ENCODE results near the gene TNS2. TPM values are rescaled to one million over a fixed set of nuclear protein-coding genes. Genes with fewer than 3 reads are reported as not detected.
"Not testable (repeated sequence)": the region's sequence is repeated elsewhere in the genome, so short reads cannot be mapped to it uniquely, and the experiment has no call there.

TNS2 gene
- total RNA-seq, 1 experiment from 2014 or later, result 0.48 TPM

- H3K79me2 ChIP-seq (ENCODE audit: low read length), result no peaks in the 10 kb centered on the region
- H4K20me1 ChIP-seq (ENCODE audit: insufficient read depth, low read depth, low read length), result no peaks in the 10 kb centered on the region
- no peaks in the 10 kb centered on the region for H3K9me2 ChIP-seq (replicated peaks; ENCODE audit: insufficient read depth, low read length)
- no peaks in the 10 kb centered on the region for H3K9me3 ChIP-seq (ENCODE audit: low read length)
- no peak within 1 kb of the TSS for H3K9ac ChIP-seq (ENCODE audit: low read length)
- no peak within 1 kb of the TSS for H3K27ac ChIP-seq (ENCODE audit: low read length)
- no peak within 1 kb of the TSS for H3K4me3 ChIP-seq (ENCODE audit: low read length)
- no peak within 1 kb of the TSS for H2AFZ ChIP-seq (ENCODE audit: low read length)
- H3K27me3 ChIP-seq (ENCODE audit: low read length), result 0 out of 2 replicates have a peak, but pooled peaks cover 2% of the 10 kb centered on the region
- no peaks in the 10 kb centered on the region for H3K36me3 ChIP-seq (ENCODE audit: insufficient read depth, low read length)
- H3K4me2 ChIP-seq (ENCODE audit: low read depth, low read length, poor library complexity, severe bottlenecking), result no peak within 1 kb of the TSS
- DNase-seq, result no peak
- H3K4me1 ChIP-seq (ENCODE audit: low read length), result peaks cover 15% of the 10 kb centered on the region
These were observed 53.3 kb downstream of the TNS2 start, which contains the start of gene SOAT2 for GRCh38 chr12:53102883-53103807. TSS of gene SOAT2 (plus strand) at chr12:53103486. CDS start at chr12:53103578, 92 bp downstream.

- Histone ChIP-seq H3K9me2 (replicated peaks; ENCODE audit: insufficient read depth, low read length) (no peaks in the 10 kb centered on the region), H2AFZ (ENCODE audit: low read length) (no peak overlapping the region), H3K36me3 (ENCODE audit: insufficient read depth, low read length) (no peaks in the 10 kb centered on the region), H3K27me3 (ENCODE audit: low read length) (no peaks in the 10 kb centered on the region), H4K20me1 (ENCODE audit: insufficient read depth, low read depth, low read length) (no peaks in the 10 kb centered on the region), H3K4me1 (ENCODE audit: low read length) (peaks cover 7% of the 10 kb centered on the region; the same call in 1 of the 2 replicates), H3K79me2 (ENCODE audit: low read length) (no peaks in the 10 kb centered on the region), H3K9me3 (ENCODE audit: low read length) (no peaks in the 10 kb centered on the region), H3K9ac (ENCODE audit: low read length) (no peak overlapping the region), H3K4me3 (ENCODE audit: low read length) (no peak overlapping the region), H3K27ac (ENCODE audit: low read length) (no peak overlapping the region), H3K4me2 (ENCODE audit: low read depth, low read length, poor library complexity, severe bottlenecking) (no peak overlapping the region)
- no peak for DNase-seq
These were observed 54.0 kb downstream of the TNS2 start for GRCh38 chr12:53103860-53104305.

GRCh38 chr12:53105256-53105655, 55.4 kb downstream of the TNS2 start:
- Histone ChIP-seq H3K4me3 (ENCODE audit: low read length) (no peak overlapping the region), H3K9me3 (ENCODE audit: low read length) (no peaks in the 10 kb centered on the region), H4K20me1 (ENCODE audit: insufficient read depth, low read depth, low read length) (no peaks in the 10 kb centered on the region), H3K79me2 (ENCODE audit: low read length) (no peaks in the 10 kb centered on the region), H3K9ac (ENCODE audit: low read length) (no peak overlapping the region), H3K36me3 (ENCODE audit: insufficient read depth, low read length) (no peaks in the 10 kb centered on the region), H3K4me1 (ENCODE audit: low read length) (0 out of 2 replicates have a peak, but pooled peaks cover 4% of the 10 kb centered on the region), H3K9me2 (replicated peaks; ENCODE audit: insufficient read depth, low read length) (no peaks in the 10 kb centered on the region), H3K27ac (ENCODE audit: low read length) (no peak overlapping the region), H3K4me2 (ENCODE audit: low read depth, low read length, poor library complexity, severe bottlenecking) (no peak overlapping the region), H3K27me3 (ENCODE audit: low read length) (no peaks in the 10 kb centered on the region), H2AFZ (ENCODE audit: low read length) (no peak overlapping the region)
- no peak for DNase-seq

GRCh38 chr12:53105712-53106439, 56.0 kb downstream of the TNS2 start:
- Histone ChIP-seq H3K9ac (ENCODE audit: low read length) (no peak overlapping the region), H2AFZ (ENCODE audit: low read length) (no peak overlapping the region), H4K20me1 (ENCODE audit: insufficient read depth, low read depth, low read length) (no peaks in the 10 kb centered on the region), H3K36me3 (ENCODE audit: insufficient read depth, low read length) (no peaks in the 10 kb centered on the region), H3K27me3 (ENCODE audit: low read length) (no peaks in the 10 kb centered on the region), H3K9me2 (replicated peaks; ENCODE audit: insufficient read depth, low read length) (no peaks in the 10 kb centered on the region), H3K4me1 (ENCODE audit: low read length) (0 out of 2 replicates have a peak, but pooled peaks cover 4% of the 10 kb centered on the region), H3K79me2 (ENCODE audit: low read length) (no peaks in the 10 kb centered on the region), H3K4me3 (ENCODE audit: low read length) (no peak overlapping the region), H3K27ac (ENCODE audit: low read length) (no peak overlapping the region), H3K9me3 (ENCODE audit: low read length) (no peaks in the 10 kb centered on the region), H3K4me2 (ENCODE audit: low read depth, low read length, poor library complexity, severe bottlenecking) (no peak overlapping the region)
- DNase-seq, result peak; percentile 12

- DNase-seq, result peak; percentile 29
- H3K9me3 ChIP-seq (ENCODE audit: low read length), result no peaks in the 10 kb centered on the region
- 0 out of 2 replicates have a peak, but pooled peaks cover 4% of the 10 kb centered on the region for H3K4me1 ChIP-seq (ENCODE audit: low read length)
- H2AFZ ChIP-seq (ENCODE audit: low read length), result no peak overlapping the region
- H3K27me3 ChIP-seq (ENCODE audit: low read length), result no peaks in the 10 kb centered on the region
- H3K36me3 ChIP-seq (ENCODE audit: insufficient read depth, low read length), result no peaks in the 10 kb centered on the region
- no peak overlapping the region for H3K4me2 ChIP-seq (ENCODE audit: low read depth, low read length, poor library complexity, severe bottlenecking)
- no peaks in the 10 kb centered on the region for H4K20me1 ChIP-seq (ENCODE audit: insufficient read depth, low read depth, low read length)
- no peaks in the 10 kb centered on the region for H3K79me2 ChIP-seq (ENCODE audit: low read length)
- no peak overlapping the region for H3K4me3 ChIP-seq (ENCODE audit: low read length)
- H3K9me2 ChIP-seq (replicated peaks; ENCODE audit: insufficient read depth, low read length), result no peaks in the 10 kb centered on the region
- H3K27ac ChIP-seq (ENCODE audit: low read length), result no peak overlapping the region
- H3K9ac ChIP-seq (ENCODE audit: low read length), result no peak overlapping the region
These were observed 57.3 kb downstream of the TNS2 start for GRCh38 chr12:53107122-53107521.

GRCh38 chr12:53112431-53112830, 62.6 kb downstream of the TNS2 start:
- H3K9me2 ChIP-seq (replicated peaks; ENCODE audit: insufficient read depth, low read length); H3K4me3 ChIP-seq (ENCODE audit: low read length); H3K36me3 ChIP-seq (ENCODE audit: insufficient read depth, low read length); H3K4me2 ChIP-seq (ENCODE audit: low read depth, low read length, poor library complexity, severe bottlenecking); H2AFZ ChIP-seq (ENCODE audit: low read length); H4K20me1 ChIP-seq (ENCODE audit: insufficient read depth, low read depth, low read length); H3K9me3 ChIP-seq (ENCODE audit: low read length); H3K27me3 ChIP-seq (ENCODE audit: low read length); DNase-seq; H3K27ac ChIP-seq (ENCODE audit: low read length); H3K4me1 ChIP-seq (ENCODE audit: low read length); H3K79me2 ChIP-seq (ENCODE audit: low read length); H3K9ac ChIP-seq (ENCODE audit: low read length): not testable (repeated sequence)

GRCh38 chr12:53113136-53113705, 63.4 kb downstream of the TNS2 start:
- Histone ChIP-seq H2AFZ (ENCODE audit: low read length) (no peak overlapping the region), H3K9me2 (replicated peaks; ENCODE audit: insufficient read depth, low read length) (no peaks in the 10 kb centered on the region), H3K9ac (ENCODE audit: low read length) (no peak overlapping the region), H3K79me2 (ENCODE audit: low read length) (no peaks in the 10 kb centered on the region), H3K36me3 (ENCODE audit: insufficient read depth, low read length) (no peaks in the 10 kb centered on the region), H4K20me1 (ENCODE audit: insufficient read depth, low read depth, low read length) (no peaks in the 10 kb centered on the region), H3K9me3 (ENCODE audit: low read length) (no peaks in the 10 kb centered on the region), H3K27me3 (ENCODE audit: low read length) (no peaks in the 10 kb centered on the region), H3K4me1 (ENCODE audit: low read length) (no peaks in the 10 kb centered on the region), H3K4me3 (ENCODE audit: low read length) (no peak overlapping the region), H3K4me2 (ENCODE audit: low read depth, low read length, poor library complexity, severe bottlenecking) (no peak overlapping the region), H3K27ac (ENCODE audit: low read length) (no peak overlapping the region)
- no peak for DNase-seq

- Histone ChIP-seq H3K4me3 (ENCODE audit: low read length) (no peak overlapping the region), H3K9me2 (replicated peaks; ENCODE audit: insufficient read depth, low read length) (no peaks in the 10 kb centered on the region), H2AFZ (ENCODE audit: low read length) (no peak overlapping the region)
These were observed 64.1 kb downstream of the TNS2 start for GRCh38 chr12:53113951-53114350.

More at GRCh38 chr12:53113951-53114350, 64.1 kb downstream of the TNS2 start:
- Histone ChIP-seq H3K4me1 (ENCODE audit: low read length) (no peaks in the 10 kb centered on the region), H3K9ac (ENCODE audit: low read length) (no peak overlapping the region), H3K79me2 (ENCODE audit: low read length) (no peaks in the 10 kb centered on the region), H4K20me1 (ENCODE audit: insufficient read depth, low read depth, low read length) (no peaks in the 10 kb centered on the region), H3K27me3 (ENCODE audit: low read length) (no peaks in the 10 kb centered on the region), H3K27ac (ENCODE audit: low read length) (no peak overlapping the region), H3K36me3 (ENCODE audit: insufficient read depth, low read length) (no peaks in the 10 kb centered on the region), H3K4me2 (ENCODE audit: low read depth, low read length, poor library complexity, severe bottlenecking) (no peak overlapping the region), H3K9me3 (ENCODE audit: low read length) (no peaks in the 10 kb centered on the region)
- no peak for DNase-seq

All from Karpas-422 (cell line).